Dendritic cell treated with granulocyte-macrophage colony-stimulating factor and Interleukin-4, amounts not matched to agents 40 ng/mL and 50 ng/mL, for 4 days (primary cell): Measurements from ENCODE around the gene SPATA12.
A peak's percentile ranks its signal among the peaks of the same experiment; 100 is the strongest.
"Not testable (repeated sequence)": the region's sequence is repeated elsewhere in the genome, so short reads cannot be mapped to it uniquely, and the experiment has no call there.

Experiments
- H3K27ac Mint-ChIP-seq: one replicate; pipeline ENCODE4 v1.8.0; 2022; ENCODE audit warnings: mild to moderate bottlenecking, mixed read lengths
- H3K27me3 Mint-ChIP-seq: one replicate; pipeline ENCODE4 v1.8.0; 2022; ENCODE audit warnings: mild to moderate bottlenecking, mixed read lengths
- H3K36me3 Mint-ChIP-seq: one replicate; pipeline ENCODE4 v1.8.0; 2022; ENCODE audit warnings: low read depth, mixed read lengths
- H3K4me1 Mint-ChIP-seq: one replicate; pipeline ENCODE4 v1.8.0; 2022; ENCODE audit warnings: low read depth, mixed read lengths
- H3K4me3 Mint-ChIP-seq: one replicate; pipeline ENCODE4 v1.8.0; 2022; ENCODE audit warnings: mild to moderate bottlenecking, moderate library complexity, mixed read lengths
- H3K9me3 Mint-ChIP-seq: one replicate; pipeline ENCODE4 v1.8.0; 2022; ENCODE audit warnings: mixed read lengths
- intact Hi-C: fragments of 100-400 bp; cut with micrococcal nuclease; formaldehyde crosslinking; loops from one replicate; pipeline ENCODE4 v1.15.0; 2022

SPATA12 gene

DNA sequence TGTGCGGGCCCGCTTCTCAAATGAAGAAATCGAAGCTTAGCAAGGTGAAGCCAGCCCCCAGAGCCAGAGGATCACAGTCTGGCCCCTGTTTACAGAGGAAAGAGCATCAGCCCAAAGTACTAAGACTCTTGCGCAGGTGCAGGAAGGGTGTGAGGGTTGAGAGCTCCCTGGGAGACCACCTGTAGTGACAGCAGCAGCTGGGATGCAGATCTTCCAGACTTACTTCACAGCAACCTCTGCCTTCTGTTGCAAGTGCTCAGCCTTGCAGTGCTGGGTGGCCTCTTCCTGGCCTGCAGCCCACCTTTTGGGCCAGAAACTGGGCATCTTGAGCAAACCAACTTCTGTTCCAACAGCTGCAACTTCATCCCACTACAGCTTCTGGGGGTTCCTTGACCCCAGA is 19.7 kb downstream of the SPATA12 start:
- intact Hi-C loops: no loop called here
- Mint-ChIP-seq H3K27me3 (peaks cover 59% of the 10 kb centered on the region), H3K9me3 (no peaks in the 10 kb centered on the region), H3K36me3 (no peaks in the 10 kb centered on the region), H3K27ac (no peak overlapping the region), H3K4me1 (peaks cover 25% of the 10 kb centered on the region), H3K4me3 (no peak overlapping the region)

GRCh38 chr3:57081173-57081572 is 20.7 kb downstream of the SPATA12 start:
- Mint-ChIP-seq H3K36me3 (no peaks in the 10 kb centered on the region), H3K9me3 (no peaks in the 10 kb centered on the region), H3K27me3 (peaks cover 55% of the 10 kb centered on the region), H3K4me1 (peaks cover 24% of the 10 kb centered on the region), H3K4me3 (no peak overlapping the region), H3K27ac (no peak overlapping the region)
- intact Hi-C loops: no loop called here

- Mint-ChIP-seq H3K36me3 (no peaks in the 10 kb centered on the region), H3K4me3 (no peak overlapping the region), H3K27me3 (peaks cover 42% of the 10 kb centered on the region), H3K9me3 (no peaks in the 10 kb centered on the region), H3K27ac (no peak overlapping the region), H3K4me1 (peaks cover 24% of the 10 kb centered on the region)
- intact Hi-C loops: no loop called here
Measured at GRCh38 chr3:57082481-57082880, 22.0 kb downstream of the SPATA12 start.

GRCh38 chr3:57083266-57083995 is 23.0 kb downstream of the SPATA12 start:
- H3K27ac Mint-ChIP-seq, H3K36me3 Mint-ChIP-seq, intact Hi-C loops, H3K4me3 Mint-ChIP-seq, H3K9me3 Mint-ChIP-seq: not testable (repeated sequence)
- Mint-ChIP-seq H3K4me1 (peaks cover 22% of the 10 kb centered on the region), H3K27me3 (peaks cover 34% of the 10 kb centered on the region)

GRCh38 chr3:57085211-57085610 is 24.7 kb downstream of the SPATA12 start:
- H3K4me1 Mint-ChIP-seq: peaks cover 19% of the 10 kb centered on the region
- H3K9me3 Mint-ChIP-seq: no peaks in the 10 kb centered on the region
- no peaks in the 10 kb centered on the region for H3K36me3 Mint-ChIP-seq
- no peak overlapping the region for H3K27ac Mint-ChIP-seq
- peaks cover 22% of the 10 kb centered on the region for H3K27me3 Mint-ChIP-seq
- H3K4me3 Mint-ChIP-seq: no peak overlapping the region
- intact Hi-C loops: no loop called here

- peaks cover 14% of the 10 kb centered on the region for H3K4me1 Mint-ChIP-seq
- H3K27ac Mint-ChIP-seq: no peak overlapping the region
- peaks cover 17% of the 10 kb centered on the region for H3K27me3 Mint-ChIP-seq
- H3K4me3 Mint-ChIP-seq: no peak overlapping the region
- no peaks in the 10 kb centered on the region for H3K36me3 Mint-ChIP-seq
- intact Hi-C loops: no loop called here
- no peaks in the 10 kb centered on the region for H3K9me3 Mint-ChIP-seq
Measured at GRCh38 chr3:57086201-57086600, 25.7 kb downstream of the SPATA12 start.

GRCh38 chr3:57087361-57088092 is 27.1 kb downstream of the SPATA12 start:
- Mint-ChIP-seq H3K36me3 (no peaks in the 10 kb centered on the region), H3K4me1 (peaks cover 7% of the 10 kb centered on the region), H3K9me3 (no peaks in the 10 kb centered on the region), H3K27me3 (peaks cover 9% of the 10 kb centered on the region), H3K27ac (no peak overlapping the region), H3K4me3 (no peak overlapping the region)
- intact Hi-C loops: no loop called here

DNA sequence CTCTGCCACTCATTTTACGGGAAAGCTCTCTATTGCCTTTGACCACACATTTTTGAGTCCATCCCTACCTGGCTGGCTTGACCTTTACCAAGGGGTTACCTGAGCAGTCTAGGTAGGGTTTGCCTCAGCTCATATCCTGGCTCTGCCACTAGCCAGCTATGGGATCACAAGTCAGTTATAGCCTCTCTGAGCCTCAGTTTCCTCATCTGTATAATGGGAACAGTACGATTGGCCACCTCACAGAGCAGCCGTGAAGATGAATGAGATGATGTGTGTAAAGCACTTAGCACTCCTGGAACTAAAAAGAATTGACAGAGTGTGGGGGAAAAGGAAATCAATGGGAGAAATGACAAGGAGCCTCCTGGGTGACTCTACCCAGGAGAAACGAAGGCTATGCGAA is 28.0 kb downstream of the SPATA12 start:
- Mint-ChIP-seq H3K36me3 (no peaks in the 10 kb centered on the region), H3K9me3 (no peaks in the 10 kb centered on the region), H3K4me1 (peaks cover 7% of the 10 kb centered on the region), H3K4me3 (no peak overlapping the region), H3K27ac (no peak overlapping the region), H3K27me3 (peaks cover 9% of the 10 kb centered on the region)
- intact Hi-C loops: no loop called here

DNA sequence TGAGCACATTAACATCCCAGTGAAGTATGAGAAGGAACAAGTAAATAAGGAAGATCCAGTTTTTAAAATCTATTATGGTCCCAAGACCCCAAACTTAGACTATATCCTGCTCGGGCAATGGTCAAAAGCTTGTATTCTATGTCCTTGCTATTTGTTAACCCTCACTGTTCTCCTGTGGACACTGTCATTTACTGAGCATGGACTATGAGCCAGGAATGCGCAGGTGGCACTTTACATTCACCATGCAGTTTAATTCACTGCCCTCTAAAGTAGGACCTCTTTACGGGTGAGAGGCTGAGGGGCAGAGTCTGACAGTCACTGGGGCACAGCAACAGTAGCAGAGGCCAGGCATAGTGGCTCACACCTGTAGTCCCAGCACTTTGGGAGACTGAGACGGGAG is 28.6 kb downstream of the SPATA12 start:
- H3K4me3 Mint-ChIP-seq: no peak overlapping the region
- peaks cover 13% of the 10 kb centered on the region for H3K4me1 Mint-ChIP-seq
- no peak overlapping the region for H3K27ac Mint-ChIP-seq
- intact Hi-C loops: no loop called here
- H3K9me3 Mint-ChIP-seq: no peaks in the 10 kb centered on the region
- H3K36me3 Mint-ChIP-seq: no peaks in the 10 kb centered on the region
- peaks cover 9% of the 10 kb centered on the region for H3K27me3 Mint-ChIP-seq

DNA sequence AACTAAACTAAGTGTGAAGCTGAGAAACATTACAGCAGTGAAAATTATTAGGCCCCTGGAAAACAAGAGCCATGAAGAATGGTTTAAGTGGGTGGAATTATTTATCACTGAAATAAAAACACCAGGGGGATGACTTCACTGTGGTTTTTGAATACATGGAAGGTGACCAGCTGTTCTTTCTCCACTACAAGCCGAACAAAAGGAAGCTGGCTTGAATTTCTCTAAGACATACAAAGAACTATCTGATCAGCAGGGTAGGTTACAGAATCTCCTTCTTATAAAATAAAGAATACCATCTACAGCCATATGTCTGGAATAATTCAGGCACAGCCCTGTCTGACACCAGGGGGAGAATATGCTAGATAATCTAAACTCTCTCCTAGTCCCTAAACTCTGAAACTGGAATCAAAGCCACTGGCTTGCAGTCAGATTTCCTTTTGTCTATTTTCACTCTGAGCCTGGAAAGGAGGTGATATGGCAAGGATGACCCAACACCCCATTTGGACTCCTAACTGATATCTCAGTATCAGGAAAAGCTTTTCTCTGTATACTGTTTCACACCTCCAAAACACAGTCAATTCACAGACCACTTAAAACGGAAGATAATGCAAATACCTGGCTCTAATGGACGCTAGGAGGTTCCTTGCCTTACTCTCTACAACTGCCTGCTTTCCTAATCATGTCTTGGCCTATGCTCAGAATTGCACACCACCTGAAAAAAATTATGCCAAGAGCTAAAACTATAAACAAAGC is 31.2 kb downstream of the SPATA12 start:
- no peak overlapping the region for H3K27ac Mint-ChIP-seq
- no peaks in the 10 kb centered on the region for H3K36me3 Mint-ChIP-seq
- H3K27me3 Mint-ChIP-seq: peaks cover 7% of the 10 kb centered on the region
- intact Hi-C loops: no loop called here
- H3K4me1 Mint-ChIP-seq: peaks cover 19% of the 10 kb centered on the region
- H3K4me3 Mint-ChIP-seq: no peak overlapping the region
- no peaks in the 10 kb centered on the region for H3K9me3 Mint-ChIP-seq

GRCh38 chr3:57093489-57093888 is 33.0 kb downstream of the SPATA12 start:
- Mint-ChIP-seq H3K4me1 (peaks cover 15% of the 10 kb centered on the region), H3K9me3 (no peaks in the 10 kb centered on the region), H3K27me3 (peaks cover 6% of the 10 kb centered on the region), H3K27ac (peak overlapping the region; percentile 68), H3K36me3 (no peaks in the 10 kb centered on the region), H3K4me3 (no peak overlapping the region)
- intact Hi-C loops: no loop called here

DNA sequence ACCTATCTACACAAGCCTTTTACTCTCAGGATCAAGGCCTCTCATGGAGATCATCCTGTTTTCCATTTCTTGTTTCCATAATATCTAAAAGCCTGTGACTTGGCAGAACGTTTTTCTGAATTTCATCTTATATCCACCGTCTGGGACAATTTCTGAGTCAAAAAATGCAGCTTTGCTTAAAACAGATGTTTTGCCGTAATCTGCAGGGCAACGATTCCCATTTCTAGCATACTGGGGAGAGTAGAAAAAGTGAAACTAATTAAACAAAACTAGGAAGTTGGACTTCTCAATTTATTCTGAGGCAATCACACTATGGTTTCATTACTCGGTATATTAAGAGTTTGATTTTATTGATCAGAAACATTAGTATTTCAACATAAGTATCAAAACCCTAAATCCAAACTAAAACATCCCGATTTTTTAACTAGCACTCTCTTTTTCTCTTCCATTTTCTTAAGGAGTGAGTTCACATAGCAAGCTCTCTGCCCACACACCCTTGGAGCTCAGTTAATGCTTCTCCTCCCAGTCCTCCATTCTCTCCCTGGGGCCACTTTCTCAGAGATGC is 33.6 kb downstream of the SPATA12 start:
- Mint-ChIP-seq H3K9me3 (no peaks in the 10 kb centered on the region), H3K27me3 (peaks cover 6% of the 10 kb centered on the region), H3K4me1 (peaks cover 14% of the 10 kb centered on the region), H3K27ac (peak overlapping the region; percentile 68), H3K36me3 (no peaks in the 10 kb centered on the region), H3K4me3 (peak overlapping the region; percentile 52)
- intact Hi-C loops: no loop called here

DNA sequence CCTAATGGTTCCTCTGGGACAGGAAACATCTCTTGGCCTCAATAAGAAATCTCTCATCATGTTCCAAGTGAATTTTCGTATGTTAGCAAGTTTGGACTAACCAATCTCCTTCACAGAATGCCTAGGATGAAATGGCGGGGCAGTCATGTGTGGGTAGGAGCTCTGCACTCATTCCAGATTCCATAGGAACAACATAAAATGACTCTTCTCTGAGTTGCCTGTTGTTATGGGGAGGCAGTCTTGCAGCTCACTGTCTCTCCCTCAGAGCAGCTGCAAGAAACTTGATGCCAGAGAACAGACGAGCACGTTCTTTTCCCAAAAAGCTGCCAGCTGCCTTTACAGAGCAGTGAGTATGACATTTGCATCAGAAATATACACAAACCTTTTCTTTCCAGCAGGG is 34.1 kb downstream of the SPATA12 start:
- intact Hi-C loops: no loop called here
- H3K27ac Mint-ChIP-seq: peak overlapping the region; percentile 68

DNA sequence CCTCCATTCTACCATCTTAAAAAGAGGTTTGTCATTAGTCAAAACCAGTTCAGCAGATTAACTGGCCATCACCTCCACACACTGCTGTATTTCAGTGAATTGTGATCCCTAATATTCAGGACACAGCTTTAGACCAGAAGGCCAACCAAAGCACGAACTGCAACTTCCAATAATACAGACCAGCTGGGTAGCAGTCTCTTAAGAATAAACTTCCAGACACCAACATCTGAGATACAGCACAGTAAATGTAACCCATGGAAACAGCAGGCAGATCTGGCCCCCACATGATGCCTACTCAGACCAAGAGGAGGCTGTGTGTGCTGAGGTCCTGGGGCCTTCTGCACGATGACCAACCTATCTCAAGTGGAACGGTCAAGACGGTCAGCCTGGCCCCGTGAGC is 34.9 kb downstream of the SPATA12 start:
- H3K36me3 Mint-ChIP-seq: no peaks in the 10 kb centered on the region
- H3K27ac Mint-ChIP-seq: no peak overlapping the region
- no peaks in the 10 kb centered on the region for H3K9me3 Mint-ChIP-seq
- H3K4me1 Mint-ChIP-seq: peaks cover 14% of the 10 kb centered on the region
- no peak overlapping the region for H3K4me3 Mint-ChIP-seq
- intact Hi-C loops: loop anchor here (5.0 kb wide), 1 partner anchor 132 kb away; the partner anchor contains the start of gene APPL1
- peaks cover 4% of the 10 kb centered on the region for H3K27me3 Mint-ChIP-seq

More for the DNA sequence above, 34.1 kb downstream of the SPATA12 start:
- no peaks in the 10 kb centered on the region for H3K36me3 Mint-ChIP-seq
- H3K4me3 Mint-ChIP-seq: peak overlapping the region; percentile 52
- no peaks in the 10 kb centered on the region for H3K9me3 Mint-ChIP-seq
- H3K4me1 Mint-ChIP-seq: peaks cover 14% of the 10 kb centered on the region
- H3K27me3 Mint-ChIP-seq: peaks cover 4% of the 10 kb centered on the region
